Choroid plexus epithelial cell (primary cell): Measurements from ENCODE around the gene SLMAP.

Experiments used
- DNase-seq: peaks from one replicate; pipeline ENCODE4 v3.0.0-alpha.2; 2010; ENCODE audit warnings: low read depth
- H3K4me3 ChIP-seq: 2 replicates; pipeline ENCODE4 v1.5.1; 2011; ENCODE audit warnings: low read depth, mild to moderate bottlenecking, control low read depth, low read length, moderate library complexity
- CTCF ChIP-seq: conservative IDR thresholded peaks from 2 replicates; pipeline ENCODE4 v1.5.1; 2011; ENCODE audit warnings: low read depth, mild to moderate bottlenecking, control low read depth, inconsistent platforms, low read length, moderate library complexity

SLMAP gene

GRCh38 chr3:57896031-57896430 is 139.9 kb downstream of the SLMAP start:
- H3K4me3 ChIP-seq: no peak overlapping the region
- no peak for DNase-seq
- no peak for TF ChIP-seq CTCF

GRCh38 chr3:57896691-57897090 is 140.6 kb downstream of the SLMAP start:
- no peak overlapping the region for H3K4me3 ChIP-seq
- no peak for TF ChIP-seq CTCF
- no peak for DNase-seq

- H3K4me3 ChIP-seq: no peak overlapping the region
- no peak for TF ChIP-seq CTCF
- DNase-seq: no peak
Measured at GRCh38 chr3:57900786-57901185, 144.7 kb downstream of the SLMAP start.

GRCh38 chr3:57903124-57903890 is 147.2 kb downstream of the SLMAP start:
- no peak for TF ChIP-seq CTCF
- no peak for DNase-seq

GRCh38 chr3:57910990-57911389 is 154.9 kb downstream of the SLMAP start:
- H3K4me3 ChIP-seq: no peak overlapping the region
- peak; percentile 59 for TF ChIP-seq CTCF
- peak; percentile 43 for DNase-seq

More at GRCh38 chr3:57903124-57903890, 147.2 kb downstream of the SLMAP start:
- H3K4me3 ChIP-seq: no peak overlapping the region

GRCh38 chr3:57911593-57911992 is 155.5 kb downstream of the SLMAP start:
- no peak for TF ChIP-seq CTCF
- no peak overlapping the region for H3K4me3 ChIP-seq
- DNase-seq: peak; percentile 74

GRCh38 chr3:57917601-57918000 is 161.5 kb downstream of the SLMAP start:
- TF ChIP-seq CTCF: no peak
- peak; percentile 22 for DNase-seq
- H3K4me3 ChIP-seq: no peak overlapping the region
